Globus pallidus (tissue), 1 donor: ENCODE results near the gene TFIP11.
"Not testable (repeated sequence)": the region's sequence is repeated elsewhere in the genome, so short reads cannot be mapped to it uniquely, and the experiment has no call there.

Experiments
- DNase-seq: peaks from one replicate; pipeline ENCODE4 v3.0.0-alpha.2; 2015; ENCODE audit warnings: low spot score

TFIP11 gene

GRCh38 chr22:26541167-26541819 lies 29.0 kb upstream of the TFIP11 start:
- no peak for DNase-seq

- no peak for DNase-seq
Measured at GRCh38 chr22:26540119-26540518, 27.8 kb upstream of the TFIP11 start.

GRCh38 chr22:26536762-26537134 lies 24.5 kb upstream of the TFIP11 start:
- DNase-seq = no peak

GRCh38 chr22:26536056-26536761 lies 23.9 kb upstream of the TFIP11 start:
- no peak for DNase-seq

- DNase-seq = no peak
Measured at GRCh38 chr22:26535603-26535908, 23.3 kb upstream of the TFIP11 start.

- no peak for DNase-seq
Measured at GRCh38 chr22:26534874-26535602, 22.8 kb upstream of the TFIP11 start.

GRCh38 chr22:26534171-26534855 lies 22.0 kb upstream of the TFIP11 start:
- DNase-seq = no peak

GRCh38 chr22:26529345-26529744 lies 17.1 kb upstream of the TFIP11 start:
- no peak for DNase-seq

- not testable (repeated sequence) for DNase-seq
Measured at GRCh38 chr22:26528518-26528917, 16.2 kb upstream of the TFIP11 start.

- no peak for DNase-seq
Measured at GRCh38 chr22:26527574-26528465, 15.5 kb upstream of the TFIP11 start.

GRCh38 chr22:26527167-26527566 lies 14.9 kb upstream of the TFIP11 start:
- DNase-seq = no peak

GRCh38 chr22:26525946-26526564 lies 13.8 kb upstream of the TFIP11 start:
- no peak for DNase-seq

- DNase-seq = no peak
Measured at GRCh38 chr22:26524870-26525269, 12.6 kb upstream of the TFIP11 start.

GRCh38 chr22:26522592-26522991 lies 10.3 kb upstream of the TFIP11 start:
- no peak for DNase-seq

GRCh38 chr22:26522012-26522411 lies 9.7 kb upstream of the TFIP11 start:
- DNase-seq = no peak

GRCh38 chr22:26517429-26517828 lies 5.2 kb upstream of the TFIP11 start:
- DNase-seq = no peak

GRCh38 chr22:26516503-26516902 lies 4.2 kb upstream of the TFIP11 start:
- no peak for DNase-seq

- no peak for DNase-seq
Measured at GRCh38 chr22:26515931-26516330, 3.7 kb upstream of the TFIP11 start.

- no peak for DNase-seq
Measured at GRCh38 chr22:26514419-26515161, 2.3 kb upstream of the TFIP11 start.

- DNase-seq = no peak
Measured at GRCh38 chr22:26513838-26514237, 1.6 kb upstream of the TFIP11 start.

GRCh38 chr22:26508148-26508547 lies 4.1 kb downstream of the TFIP11 start:
- DNase-seq = no peak
